SK-N-SH treated with all-trans-retinoic acid at 6 μM for 48 hours (cell line): ENCODE data around the gene NLGN2.

Source experiments
- ATAC-seq: fragments of 200-7000 bp; cut with Tn5 transposase; 3 replicates; pipeline ENCODE4 v1.9.1; 2020; ENCODE audit warnings: mild to moderate bottlenecking, moderate library complexity
- ARNTL ChIP-seq: fragments of 450-650 bp; formaldehyde crosslinking; IDR thresholded peaks from 2 replicates; pipeline ENCODE4 v1.5.0; 2020; ENCODE audit warnings: low read depth, mild to moderate bottlenecking, moderate library complexity, borderline replicate concordance
- BACH2 ChIP-seq: fragments of 250-450 bp; sonication (Bioruptor Pico); IDR thresholded peaks from 2 replicates; pipeline ENCODE4 v1.9.0; 2021; ENCODE audit warnings: mild to moderate bottlenecking, borderline replicate concordance
- CREB5 ChIP-seq: fragments of 250-450 bp; sonication (Bioruptor Pico); IDR thresholded peaks from 2 replicates; pipeline ENCODE4 v1.5.1; 2020; ENCODE audit warnings: low read depth, mild to moderate bottlenecking, moderate library complexity
- ESRRG ChIP-seq: fragments of 250-450 bp; sonication (Bioruptor Pico); IDR thresholded peaks from 2 replicates; pipeline ENCODE4 v1.6.1; 2021; ENCODE audit warnings: mild to moderate bottlenecking
- GLIS3 ChIP-seq: fragments of 250-450 bp; sonication (Bioruptor Pico); IDR thresholded peaks from 2 replicates; pipeline ENCODE4 v1.5.0; 2020; ENCODE audit warnings: mild to moderate bottlenecking, moderate library complexity
- ISL1 ChIP-seq: fragments of 250-450 bp; sonication (Bioruptor Pico); IDR thresholded peaks from 2 replicates; pipeline ENCODE4 v2.1.2; 2022; ENCODE audit warnings: mild to moderate bottlenecking, moderate library complexity
- OSR1 ChIP-seq: fragments of 250-450 bp; sonication (Bioruptor Pico); IDR thresholded peaks from 2 replicates; pipeline ENCODE4 v1.8.0; 2022; ENCODE audit warnings: moderate library complexity, mild to moderate bottlenecking, inconsistent platforms
- PATZ1 ChIP-seq: fragments of 250-450 bp; sonication (Bioruptor Pico); IDR thresholded peaks from 2 replicates; pipeline ENCODE4 v1.8.0; 2020; ENCODE audit warnings: mild to moderate bottlenecking, moderate library complexity, borderline replicate concordance
- POU6F1 ChIP-seq: fragments of 250-450 bp; sonication (Bioruptor Pico); IDR thresholded peaks from 2 replicates; pipeline ENCODE4 v1.8.0; 2021; ENCODE audit warnings: low read depth, mild to moderate bottlenecking, moderate library complexity, borderline replicate concordance
- PPARA ChIP-seq: fragments of 250-450 bp; sonication (Bioruptor Pico); IDR thresholded peaks from 2 replicates; pipeline ENCODE4 v1.5.0; 2020; ENCODE audit warnings: mild to moderate bottlenecking, borderline replicate concordance
- RARB ChIP-seq: fragments of 250-450 bp; sonication (Bioruptor Pico); IDR thresholded peaks from 2 replicates; pipeline ENCODE4 v1.8.0; 2021; ENCODE audit warnings: mild to moderate bottlenecking, moderate library complexity
- SNAI2 ChIP-seq: fragments of 250-450 bp; sonication (Bioruptor Pico); IDR thresholded peaks from 2 replicates; pipeline ENCODE4 v1.5.0; 2020; ENCODE audit warnings: mild to moderate bottlenecking, moderate library complexity
- TOX ChIP-seq: fragments of 250-450 bp; sonication (Bioruptor Pico); IDR thresholded peaks from 2 replicates; pipeline ENCODE4 v1.8.0; 2021; ENCODE audit warnings: mild to moderate bottlenecking, moderate library complexity, borderline replicate concordance
- TSHZ2 ChIP-seq: fragments of 250-450 bp; sonication (Bioruptor Pico); IDR thresholded peaks from 2 replicates; pipeline ENCODE4 v1.5.0; 2020; ENCODE audit warnings: mild to moderate bottlenecking, moderate library complexity
- ZC3H10 ChIP-seq: fragments of 250-450 bp; sonication (Bioruptor Pico); IDR thresholded peaks from 2 replicates; pipeline ENCODE4 v1.5.1; 2021; ENCODE audit warnings: mild to moderate bottlenecking, moderate library complexity
- ZFP3 ChIP-seq: fragments of 250-450 bp; sonication (Bioruptor Pico); IDR thresholded peaks from 2 replicates; pipeline ENCODE4 v1.5.0; 2020; ENCODE audit warnings: mild to moderate bottlenecking, moderate library complexity
- ZFP30 ChIP-seq: fragments of 450-650 bp; formaldehyde crosslinking; IDR thresholded peaks from 2 replicates; pipeline ENCODE4 v1.5.0; 2022; ENCODE audit warnings: mild to moderate bottlenecking, moderate library complexity
- ZNF565 ChIP-seq: fragments of 450-650 bp; formaldehyde crosslinking; conservative IDR thresholded peaks from 2 replicates; pipeline ENCODE4 v1.5.0; 2020; ENCODE audit warnings: low read depth, mild to moderate bottlenecking, moderate library complexity
- ZNF70 ChIP-seq: fragments of 450-650 bp; formaldehyde crosslinking; IDR thresholded peaks from 2 replicates; pipeline ENCODE4 v1.5.0; 2020; ENCODE audit warnings: mild to moderate bottlenecking, moderate library complexity
- ZNF8 ChIP-seq: fragments of 450-650 bp; formaldehyde crosslinking; IDR thresholded peaks from 2 replicates; pipeline ENCODE4 v1.5.0; 2020; ENCODE audit warnings: mild to moderate bottlenecking, moderate library complexity
- TF ChIP-seq, protein P1 (sequence below): fragments of 250-450 bp; sonication (Bioruptor Pico); IDR thresholded peaks from 2 replicates; pipeline ENCODE4 v1.5.1; 2021; ENCODE audit warnings: mild to moderate bottlenecking, moderate library complexity

Gene NLGN2

GRCh38 chr17:7419819-7420610, 12.4 kb downstream of the NLGN2 start, which contains the start of gene SPEM1:
Gene SPEM1, plus strand, starts transcription at chr17:7420324. Its CDS starts 61 bp downstream, at chr17:7420385.
- ATAC-seq, result peak; percentile 15
- no peak for TF ChIP-seq ESRRG (CRISPR knock-in tag)
- TF ChIP-seq ZNF8, result no peak
- no peak for TF ChIP-seq GLIS3 (CRISPR knock-in tag)
- TF ChIP-seq CREB5, result no peak
- no peak for TF ChIP-seq TOX (CRISPR knock-in tag)
- no peak for TF ChIP-seq ZNF565 (CRISPR knock-in tag)
- TF ChIP-seq SNAI2 (CRISPR knock-in tag), result no peak
- no peak for TF ChIP-seq BACH2

GRCh38 chr17:7421186-7421585, 13.5 kb downstream of the NLGN2 start:
- no peak for ATAC-seq
- TF ChIP-seq ZNF565 (CRISPR knock-in tag) (no peak), ARNTL (CRISPR knock-in tag) (no peak), TSHZ2 (no peak), ZNF8 (no peak), PPARA (no peak), PATZ1 (CRISPR knock-in tag) (no peak), ZNF70 (CRISPR knock-in tag) (no peak), GLIS3 (CRISPR knock-in tag) (no peak), ZFP3 (CRISPR knock-in tag) (no peak), CREB5 (no peak), ZFP30 (CRISPR knock-in tag) (no peak), ZC3H10 (CRISPR knock-in tag) (no peak), POU6F1 (no peak), SNAI2 (CRISPR knock-in tag) (no peak), OSR1 (CRISPR knock-in tag) (no peak), RARB (CRISPR knock-in tag) (no peak), ISL1 (CRISPR knock-in tag) (no peak), TOX (CRISPR knock-in tag) (no peak)

DNA sequence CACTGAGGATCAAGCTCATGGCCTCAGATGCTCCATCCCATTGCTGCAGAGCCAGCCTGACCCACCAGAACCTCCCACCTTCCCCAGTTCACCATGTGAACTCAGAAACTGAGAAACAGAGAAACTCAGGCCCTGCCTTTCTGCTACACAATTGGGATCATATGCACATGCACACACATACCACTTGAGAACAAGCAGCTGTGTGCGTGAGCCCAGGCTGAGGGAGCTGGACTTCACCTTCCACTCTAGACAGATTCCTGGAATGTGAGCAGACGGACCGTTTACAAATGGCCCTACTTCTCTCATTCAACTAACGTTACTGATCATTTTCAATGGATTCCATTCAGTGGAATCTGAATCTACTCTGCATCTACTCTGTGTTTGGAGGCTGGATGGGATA, 16.0 kb downstream of the NLGN2 start:
- TF ChIP-seq RARB (CRISPR knock-in tag) (no peak), ESRRG (CRISPR knock-in tag) (no peak), ZFP3 (CRISPR knock-in tag) (no peak), BACH2 (no peak)
- TF ChIP-seq, protein P1, sequence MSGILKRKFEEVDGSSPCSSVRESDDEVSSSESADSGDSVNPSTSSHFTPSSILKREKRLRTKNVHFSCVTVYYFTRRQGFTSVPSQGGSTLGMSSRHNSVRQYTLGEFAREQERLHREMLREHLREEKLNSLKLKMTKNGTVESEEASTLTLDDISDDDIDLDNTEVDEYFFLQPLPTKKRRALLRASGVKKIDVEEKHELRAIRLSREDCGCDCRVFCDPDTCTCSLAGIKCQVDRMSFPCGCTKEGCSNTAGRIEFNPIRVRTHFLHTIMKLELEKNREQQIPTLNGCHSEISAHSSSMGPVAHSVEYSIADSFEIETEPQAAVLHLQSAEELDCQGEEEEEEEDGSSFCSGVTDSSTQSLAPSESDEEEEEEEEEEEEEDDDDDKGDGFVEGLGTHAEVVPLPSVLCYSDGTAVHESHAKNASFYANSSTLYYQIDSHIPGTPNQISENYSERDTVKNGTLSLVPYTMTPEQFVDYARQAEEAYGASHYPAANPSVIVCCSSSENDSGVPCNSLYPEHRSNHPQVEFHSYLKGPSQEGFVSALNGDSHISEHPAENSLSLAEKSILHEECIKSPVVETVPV (CRISPR knock-in tag), result no peak
- TF ChIP-seq, all 23 proteins: peak for 0
- ATAC-seq, result no peak
